Smooth muscle cell (in vitro differentiated cells): ENCODE measurements around the gene SLC34A3. TPM values are rescaled to one million over a fixed set of nuclear protein-coding genes. Genes with fewer than 3 reads are reported as not detected.

ENCODE experiments used
- DNase-seq: peaks from one replicate; lab custom pipeline; 2025; ENCODE audit not compliant: unreplicated experiment; lab: John Stamatoyannopoulos, UW
- H2AFZ ChIP-seq: fragments of 200-600 bp; sonication (generic); 2 replicates; pipeline ENCODE4 v1.6.0; 2016; ENCODE audit warnings: antibody characterized with exemption, low read depth, mild to moderate bottlenecking
- H3F3A ChIP-seq: fragments of 200-600 bp; sonication (generic); 2 replicates; pipeline ENCODE4 v1.6.0; 2017; ENCODE audit warnings: antibody characterized with exemption, low read depth
- H3K27ac ChIP-seq: fragments of 200-600 bp; sonication (generic); 2 replicates; pipeline ENCODE4 v1.5.1; 2016; ENCODE audit warnings: low read depth, mild to moderate bottlenecking
- H3K27me3 ChIP-seq: fragments of 200-600 bp; sonication (generic); 2 replicates; pipeline ENCODE4 v1.6.1; 2016; ENCODE audit warnings: low read depth, mild to moderate bottlenecking
- H3K36me3 ChIP-seq: fragments of 200-600 bp; sonication (generic); 2 replicates; pipeline ENCODE4 v1.5.1; 2016; ENCODE audit warnings: low read depth
- H3K4me1 ChIP-seq: fragments of 200-600 bp; sonication (generic); 2 replicates; pipeline ENCODE4 v1.5.1; 2016; ENCODE audit warnings: low read depth
- H3K4me2 ChIP-seq: fragments of 200-600 bp; sonication (generic); 2 replicates; pipeline ENCODE4 v1.6.0; 2016; ENCODE audit warnings: mild to moderate bottlenecking
- H3K4me3 ChIP-seq: fragments of 200-600 bp; sonication (generic); 2 replicates; pipeline ENCODE4 v1.5.1; 2016; ENCODE audit warnings: mild to moderate bottlenecking
- H3K79me2 ChIP-seq: fragments of 200-600 bp; sonication (generic); 2 replicates; pipeline ENCODE4 v1.6.0; 2016; ENCODE audit warnings: low read depth, mild to moderate bottlenecking
- H3K9ac ChIP-seq: fragments of 200-600 bp; sonication (generic); 2 replicates; pipeline ENCODE4 v1.6.0; 2016; ENCODE audit warnings: low read depth
- H3K9me3 ChIP-seq: fragments of 200-600 bp; sonication (generic); replicated peaks from 2 replicates; pipeline ENCODE4 v1.5.1; 2016; ENCODE audit warnings: low read depth
- H4K20me1 ChIP-seq: fragments of 200-600 bp; sonication (generic); 2 replicates; pipeline ENCODE4 v1.6.0; 2016; ENCODE audit warnings: low read depth
- CTCF ChIP-seq: fragments of 200-600 bp; sonication (generic); IDR thresholded peaks from 2 replicates; pipeline ENCODE4 v1.5.1; 2017; ENCODE audit warnings: borderline replicate concordance, mild to moderate bottlenecking, antibody characterized with exemption; ENCODE audit not compliant: insufficient read depth, poor library complexity, severe bottlenecking
- WGBS: methylation state at CpG from one replicate; pipeline ENCODE4 v1.1.7; 2016; ENCODE audit warnings: low lambda C conversion rate; 5-methylcytosine and 5-hydroxymethylcytosine counted together
- polyA plus RNA-seq: library from polyadenylated mRNA; unstranded; fragments of >200 nt; fragmentation: Nextera tagmentation; extraction: Ambion mirVana; gene quantifications from 2 replicates; pipeline ENCODE4 v1.2.1, GENCODE V29; 2016
- total RNA-seq: library from RNA; depleted of rRNA; stranded (reverse); fragments of >200 nt; gene quantifications from 2 replicates; pipeline ENCODE4 v1.2.3, GENCODE V29; 2014

Gene SLC34A3
- total and polyA plus RNA-seq, 2 experiments from 2014 or later, result not detected

DNA sequence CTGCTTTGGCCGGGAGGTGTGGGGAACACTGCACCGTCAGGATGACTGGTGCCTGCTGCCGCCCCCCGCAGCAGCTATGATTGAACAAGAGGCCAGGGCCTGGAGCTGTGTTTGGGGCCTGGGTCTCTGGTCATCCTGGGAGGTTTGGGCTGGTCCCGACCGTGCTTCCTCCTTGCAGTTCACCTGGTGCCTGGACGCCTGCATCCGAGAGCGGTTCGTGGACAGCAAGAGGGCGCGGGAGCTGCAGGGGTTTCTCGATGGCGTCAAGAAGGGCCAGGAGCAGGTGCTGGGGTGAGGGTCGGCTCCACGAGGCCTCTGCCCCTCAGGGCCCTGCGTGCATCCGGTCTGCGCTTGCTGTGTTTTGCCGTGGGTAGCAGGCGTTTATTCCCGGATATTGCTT is 33.4 kb downstream of the SLC34A3 start:
- Histone ChIP-seq H3K4me2 (no peak overlapping the region), H3K27me3 (no peaks in the 10 kb centered on the region), H3K36me3 (no peaks in the 10 kb centered on the region), H3K79me2 (no peaks in the 10 kb centered on the region), H3K9ac (no peak overlapping the region), H3F3A (no peaks in the 10 kb centered on the region), H3K4me1 (no peaks in the 10 kb centered on the region), H3K9me3 (no peaks in the 10 kb centered on the region), H2AFZ (no peak overlapping the region), H3K4me3 (no peak overlapping the region), H4K20me1 (peaks cover 4% of the 10 kb centered on the region), H3K27ac (no peak overlapping the region)
- WGBS, result 99% methylated on average over 22 of the region's 22 CpGs
- no peak for DNase-seq
- TF ChIP-seq CTCF, result no peak

DNA sequence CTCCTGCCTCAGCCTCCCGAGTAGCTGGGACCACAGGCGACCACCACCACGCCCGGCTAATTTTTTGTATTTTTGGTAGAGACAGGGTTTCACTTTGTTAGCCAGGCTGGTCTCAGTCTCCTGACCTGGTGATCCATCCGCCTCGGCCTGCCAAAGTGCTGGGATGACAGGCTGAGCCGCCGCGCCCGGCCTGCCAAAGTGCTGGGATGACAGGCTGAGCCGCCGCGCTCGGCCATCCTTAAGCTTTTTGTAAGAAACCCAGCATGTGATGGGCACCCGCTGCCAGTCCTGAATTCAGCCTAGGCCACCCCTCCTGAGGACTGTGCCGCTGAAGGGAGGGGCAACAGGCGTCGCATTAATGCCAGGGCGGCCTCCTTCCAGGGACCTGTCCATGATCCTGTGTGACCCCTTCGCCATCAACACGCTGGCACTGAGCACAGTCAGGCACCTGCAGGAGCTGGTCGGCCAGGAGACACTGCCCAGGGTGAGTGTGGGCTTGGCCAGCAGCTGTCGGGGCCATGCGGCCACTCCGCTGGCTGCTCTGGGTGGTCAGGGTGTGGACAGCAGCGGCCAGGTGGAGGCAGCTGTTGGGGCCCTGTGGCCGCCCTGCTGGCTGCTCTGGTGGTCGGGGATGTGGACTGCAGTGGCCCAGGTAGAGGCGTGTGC is 34.9 kb downstream of the SLC34A3 start:
- Histone ChIP-seq H3K4me2 (no peak overlapping the region), H3K4me3 (no peak overlapping the region), H3K27ac (no peak overlapping the region), H3K9ac (no peak overlapping the region), H3K27me3 (no peaks in the 10 kb centered on the region), H3K79me2 (no peaks in the 10 kb centered on the region), H2AFZ (no peak overlapping the region), H3K9me3 (no peaks in the 10 kb centered on the region), H3F3A (no peaks in the 10 kb centered on the region), H4K20me1 (peaks cover under 1% of the 10 kb centered on the region), H3K4me1 (no peaks in the 10 kb centered on the region), H3K36me3 (no peaks in the 10 kb centered on the region)
- no peak for TF ChIP-seq CTCF
- 93% methylated on average over 29 of the region's 29 CpGs for WGBS
- no peak for DNase-seq

DNA sequence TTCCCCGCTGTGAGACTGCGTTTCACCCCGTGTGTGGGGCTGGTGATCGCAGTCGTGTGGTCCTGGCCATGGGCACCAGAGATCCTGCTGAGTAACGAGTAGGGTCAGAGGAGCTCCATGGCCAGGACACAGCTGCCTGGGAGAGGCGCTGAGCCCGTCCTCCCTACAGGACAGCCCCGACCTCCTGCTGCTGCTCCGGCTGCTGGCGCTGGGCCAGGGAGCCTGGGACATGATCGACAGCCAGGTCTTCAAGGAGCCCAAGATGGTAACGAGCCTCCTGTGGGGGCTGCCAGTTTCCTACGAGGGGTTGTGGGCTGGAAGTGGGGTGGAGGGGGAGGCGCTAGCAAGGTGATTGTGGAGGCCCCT is 35.4 kb downstream of the SLC34A3 start:
- Histone ChIP-seq H4K20me1 (peaks cover 6% of the 10 kb centered on the region), H3K36me3 (no peaks in the 10 kb centered on the region), H3K79me2 (no peaks in the 10 kb centered on the region), H3K9ac (no peak overlapping the region), H3K4me1 (no peaks in the 10 kb centered on the region), H3F3A (no peaks in the 10 kb centered on the region), H3K27me3 (no peaks in the 10 kb centered on the region), H3K27ac (no peak overlapping the region), H3K9me3 (no peaks in the 10 kb centered on the region), H3K4me3 (no peak overlapping the region), H2AFZ (no peak overlapping the region), H3K4me2 (no peak overlapping the region)
- WGBS, result 98% methylated on average over 15 of the region's 15 CpGs
- DNase-seq, result no peak
- TF ChIP-seq CTCF, result no peak
